ENCODE results near the gene GNG12. TPM values are rescaled to one million over a fixed set of nuclear protein-coding genes. Genes with fewer than 3 reads are reported as not detected.
A peak's percentile ranks its signal among the peaks of the same experiment; 100 is the strongest.

Gene GNG12
- total and polyA plus RNA-seq, 2 donors (not counting 3 experiments of a cell fraction or from before 2014, with no cell fraction given), result 107 to 152 TPM

DNA sequence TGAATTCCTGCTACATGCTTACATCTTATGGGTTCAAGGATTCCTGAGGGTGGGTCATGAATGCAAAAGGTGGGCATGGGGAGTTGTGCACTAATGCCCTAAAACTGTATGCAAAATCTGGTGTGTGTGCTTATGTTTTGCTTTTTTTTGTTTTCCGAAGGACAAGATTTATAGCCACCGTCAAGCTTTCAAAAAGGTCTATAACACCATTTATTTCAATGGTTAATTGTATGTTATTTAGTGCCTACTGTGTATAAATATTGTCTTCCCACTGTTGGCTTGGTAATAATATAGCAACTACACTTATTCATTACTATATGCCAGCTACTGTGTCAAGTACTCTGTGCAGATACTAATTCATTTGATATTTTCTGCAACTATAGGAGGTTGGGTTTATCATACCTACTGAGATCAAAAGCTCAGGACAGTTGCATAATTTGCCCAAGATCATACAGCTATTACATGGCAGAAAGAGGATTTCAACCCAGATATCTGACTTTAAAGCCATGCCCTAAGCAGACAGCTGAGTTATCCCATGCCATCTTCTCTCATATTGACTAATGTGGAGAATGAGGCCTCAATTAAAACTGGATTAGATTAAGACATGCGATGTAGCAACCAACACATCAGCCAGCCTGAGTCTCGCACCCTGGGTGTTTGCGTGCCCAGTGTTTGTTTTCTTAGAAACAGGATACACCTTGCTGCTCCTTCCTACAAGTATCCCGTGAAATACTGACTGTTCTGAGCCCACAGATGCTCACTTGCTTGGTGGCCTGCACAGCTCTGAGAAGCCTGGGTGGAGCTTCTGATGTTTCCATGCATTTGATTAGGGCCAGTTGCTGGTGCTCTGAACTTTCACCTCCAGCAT is 113.7 kb downstream of the GNG12 start:
- intact Hi-C loops (cut with micrococcal nuclease), result loop anchor here (10.0 kb wide), 2 partner anchors 455 kb away; no protein-coding TSS in a partner anchor

More for the DNA sequence above, 113.7 kb downstream of the GNG12 start:
- H3K79me2 ChIP-seq (ENCODE audit: control insufficient read depth, insufficient read depth, low read length), result peaks cover 26% of the 10 kb centered on the region
- H2AFZ ChIP-seq (ENCODE audit: low read depth, low read length), result no peak overlapping the region
- no peaks in the 10 kb centered on the region for H3K36me3 ChIP-seq (ENCODE audit: control insufficient read depth in 2 of 2, extremely low read depth in 1 of 2, insufficient read depth in 2 of 2, low read length in 2 of 2)
- H3K4me3 ChIP-seq (replicated peaks in 1 of 3; ENCODE audit: insufficient read depth in 1 of 3, low read depth in 1 of 3, low read length in 3 of 3), result no peak overlapping the region
- peak; percentile 69 for FAIRE-seq
- BruUV-seq (replicated peaks), result no TSS peak
- ChIA-PET CTCF (interaction anchor here (1.0 to 3.1 kb wide), 5 partner anchors 18 to 158 kb away, joined by 3 to 19 read pairs (median 6); no protein-coding TSS in a partner anchor), POLR2A (interaction anchor here (1.2 kb wide), 1 partner anchor 33 kb away, joined by 3 read pairs; no protein-coding TSS in a partner anchor)
- H3K27ac ChIP-seq (ENCODE audit: insufficient read depth, low read depth, low read length), result no peak overlapping the region
- H3K9me3 ChIP-seq (replicated peaks; ENCODE audit: control insufficient read depth, insufficient read depth, low read length), result no peaks in the 10 kb centered on the region
- H3K9me1 ChIP-seq (replicated peaks; ENCODE audit: control insufficient read depth, extremely low read depth, insufficient read depth, low read length), result no peaks in the 10 kb centered on the region
- TF ChIP-seq POLR2AphosphoS5 (IDR thresholded peaks at IDR 0.05; ENCODE audit: insufficient read depth, low read depth, low read length) (no peak), GATA2 (IDR thresholded peaks at IDR 0.05; ENCODE audit: insufficient read depth, insufficient read length, low read depth, low read length) (no peak), MYC (IDR thresholded peaks at IDR 0.05; ENCODE audit: low read depth, low read length) (no peak)
- TF ChIP-seq, protein P1, sequence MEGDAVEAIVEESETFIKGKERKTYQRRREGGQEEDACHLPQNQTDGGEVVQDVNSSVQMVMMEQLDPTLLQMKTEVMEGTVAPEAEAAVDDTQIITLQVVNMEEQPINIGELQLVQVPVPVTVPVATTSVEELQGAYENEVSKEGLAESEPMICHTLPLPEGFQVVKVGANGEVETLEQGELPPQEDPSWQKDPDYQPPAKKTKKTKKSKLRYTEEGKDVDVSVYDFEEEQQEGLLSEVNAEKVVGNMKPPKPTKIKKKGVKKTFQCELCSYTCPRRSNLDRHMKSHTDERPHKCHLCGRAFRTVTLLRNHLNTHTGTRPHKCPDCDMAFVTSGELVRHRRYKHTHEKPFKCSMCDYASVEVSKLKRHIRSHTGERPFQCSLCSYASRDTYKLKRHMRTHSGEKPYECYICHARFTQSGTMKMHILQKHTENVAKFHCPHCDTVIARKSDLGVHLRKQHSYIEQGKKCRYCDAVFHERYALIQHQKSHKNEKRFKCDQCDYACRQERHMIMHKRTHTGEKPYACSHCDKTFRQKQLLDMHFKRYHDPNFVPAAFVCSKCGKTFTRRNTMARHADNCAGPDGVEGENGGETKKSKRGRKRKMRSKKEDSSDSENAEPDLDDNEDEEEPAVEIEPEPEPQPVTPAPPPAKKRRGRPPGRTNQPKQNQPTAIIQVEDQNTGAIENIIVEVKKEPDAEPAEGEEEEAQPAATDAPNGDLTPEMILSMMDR (IDR thresholded peaks at IDR 0.05; ENCODE audit: extremely low read depth in 1 of 2, insufficient read depth in 1 of 2, low read depth in 1 of 2, low read length in 2 of 2), result no peak
- no peaks in the 10 kb centered on the region for H3K27me3 ChIP-seq (ENCODE audit: control insufficient read depth in 2 of 2, insufficient read depth in 2 of 2, low read length in 2 of 2)
- no peak overlapping the region for H3K4me2 ChIP-seq (ENCODE audit: insufficient read depth, low read length)
- dilution Hi-C loops (cut with MboI; ENCODE audit: extremely low pct_ligation_motif_present, low sequenced_read_pairs), result no loop called here
- peak; percentile 73 for DNase-seq (ENCODE audit: low read depth, low spot score)
- H3K9ac ChIP-seq (replicated peaks; ENCODE audit: extremely low read depth, insufficient read depth, low read length), result no peak overlapping the region
- peaks cover 44% of the 10 kb centered on the region for H3K4me1 ChIP-seq (ENCODE audit: control insufficient read depth, extremely low read depth, insufficient read depth, low read length)
- H4K20me1 ChIP-seq (replicated peaks; ENCODE audit: control insufficient read depth, extremely low read depth, insufficient read depth, low read length), result no peaks in the 10 kb centered on the region
